GM12878 (cell line): Measurements from ENCODE around the gene FNDC11.

ENCODE experiments used
- MYB ChIP-seq: fragments of 150-350 bp; IDR thresholded peaks from 2 replicates; pipeline ENCODE4 v1.6.1; 2014; ENCODE audit warnings: mild to moderate bottlenecking, low read depth, low read length, borderline replicate concordance
- RAD21 ChIP-seq: IDR thresholded peaks from 2 replicates; pipeline ENCODE4 v1.6.1; 2011; ENCODE audit warnings: mild to moderate bottlenecking, low read depth, low read length, moderate library complexity; ENCODE audit not compliant: insufficient read depth
- ZNF384 ChIP-seq: IDR thresholded peaks from 2 replicates; pipeline ENCODE4 v1.6.1; 2012; ENCODE audit warnings: low read depth, mild to moderate bottlenecking, low read length, improper control_type of control experiment, borderline replicate concordance

DNA sequence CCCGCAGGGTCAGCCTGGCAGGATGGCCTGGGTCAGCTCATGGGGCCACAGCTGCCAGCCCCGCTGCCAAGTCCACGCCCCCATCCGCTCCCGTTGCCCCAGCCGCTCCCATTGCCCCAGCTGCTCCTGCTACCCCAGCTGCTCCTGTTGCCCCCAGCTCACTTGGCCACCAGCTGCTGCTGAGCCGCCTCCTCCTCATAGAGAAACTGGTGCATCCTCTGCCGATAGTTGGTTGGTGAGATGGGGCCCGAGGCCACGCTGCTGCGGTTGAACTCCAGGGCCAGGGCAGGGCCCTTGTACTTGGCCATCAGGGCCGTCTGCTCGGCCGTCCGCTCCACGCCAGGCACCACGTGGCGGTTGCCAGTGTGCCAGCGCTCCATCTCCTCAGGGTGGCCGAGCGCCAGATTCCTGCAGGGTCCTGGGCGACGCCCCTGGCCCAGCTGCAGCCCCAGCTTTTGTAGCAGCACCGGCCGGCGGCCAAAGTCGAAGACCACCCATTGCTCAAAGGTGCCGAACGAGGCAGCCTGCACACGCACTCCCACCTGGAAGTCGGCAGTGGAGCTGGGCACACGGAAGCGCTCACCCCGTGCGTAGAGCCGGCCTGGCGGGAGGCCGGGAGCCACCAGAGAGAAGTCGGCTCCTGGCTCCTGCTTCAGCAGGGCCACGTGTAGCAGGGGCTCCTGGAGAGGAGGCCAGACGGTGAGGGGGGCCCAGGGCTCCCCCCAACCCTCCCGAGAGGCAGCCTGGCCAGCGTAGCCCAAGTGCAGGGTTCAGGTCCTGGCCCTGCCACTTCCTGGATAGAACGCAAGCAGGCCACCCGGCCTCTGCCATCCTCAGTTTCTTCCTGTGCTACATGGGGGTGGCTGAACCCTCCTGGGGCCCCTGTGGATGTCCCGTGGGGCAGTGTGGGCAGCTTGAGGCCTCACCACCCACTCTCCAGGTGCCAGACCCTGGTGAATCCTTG, 15.3 kb downstream of the FNDC11 start:
- TF ChIP-seq ZNF384 = no peak
- TF ChIP-seq MYB = no peak
- TF ChIP-seq RAD21 = no peak
